Osteocyte (in vitro differentiated cells): Measurements from ENCODE around the gene IGFBP6. TPM values are rescaled to one million over a fixed set of nuclear protein-coding genes. Genes with fewer than 3 reads are reported as not detected.

Experiments used
- DNase-seq: peaks from one replicate; pipeline ENCODE4 v3.0.0; 2021; ENCODE audit warnings: mixed read lengths; ENCODE audit not compliant: unreplicated experiment; ENCODE audit errors: extremely low spot score
- H3K27ac Mint-ChIP-seq: one replicate; pipeline ENCODE4 v1.8.0; 2021; ENCODE audit warnings: mild to moderate bottlenecking, mixed read lengths; ENCODE audit not compliant: unreplicated experiment
- H3K27me3 Mint-ChIP-seq: one replicate; pipeline ENCODE4 v1.8.0; 2021; ENCODE audit warnings: mixed read lengths; ENCODE audit not compliant: unreplicated experiment
- H3K36me3 Mint-ChIP-seq: one replicate; pipeline ENCODE4 v1.8.0; 2021; ENCODE audit warnings: mixed read lengths; ENCODE audit not compliant: unreplicated experiment
- H3K4me1 Mint-ChIP-seq: one replicate; pipeline ENCODE4 v1.8.0; 2021; ENCODE audit warnings: mixed read lengths; ENCODE audit not compliant: unreplicated experiment
- H3K4me3 Mint-ChIP-seq: one replicate; pipeline ENCODE4 v1.8.0; 2021; ENCODE audit warnings: mild to moderate bottlenecking, moderate library complexity, mixed read lengths; ENCODE audit not compliant: unreplicated experiment
- H3K9me3 Mint-ChIP-seq: one replicate; pipeline ENCODE4 v1.8.0; 2021; ENCODE audit warnings: mixed read lengths; ENCODE audit not compliant: unreplicated experiment
- total RNA-seq: library from RNA; stranded (reverse); gene quantifications from 2 replicates; pipeline ENCODE4 v1.2.1, GENCODE V29; 2021
- TF ChIP-seq, protein P1 (sequence below): fragments of 200-600 bp; sonication (generic); IDR thresholded peaks from 2 replicates; pipeline ENCODE4 v1.5.0; 2021; ENCODE audit warnings: antibody characterized with exemption, mild to moderate bottlenecking, moderate library complexity

Gene IGFBP6
- total RNA-seq, 1 donor from 2014 or later = 18.8 TPM

DNA sequence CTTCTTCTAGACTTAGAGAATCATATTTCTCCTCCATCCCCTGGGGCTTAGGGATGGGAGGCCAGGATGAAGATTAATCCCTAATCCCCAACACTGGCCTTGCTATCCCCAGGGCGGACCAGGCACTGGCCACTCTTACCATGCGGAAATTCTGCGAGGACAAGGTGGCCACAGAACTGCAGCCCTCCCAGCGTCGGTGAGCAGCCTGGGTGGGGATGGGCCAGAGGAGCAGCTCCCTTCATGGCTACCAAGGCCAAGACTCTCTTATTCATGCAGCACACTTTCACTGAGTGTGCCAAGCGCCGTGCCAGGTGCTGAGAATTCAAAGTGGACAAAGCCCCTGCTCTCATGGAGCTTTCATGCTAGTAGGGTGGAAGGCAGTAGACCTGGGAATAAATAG, 40.6 kb upstream of the IGFBP6 start:
- Mint-ChIP-seq H3K9me3 (no peaks in the 10 kb centered on the region), H3K27ac (peak overlapping the region; percentile 23), H3K4me3 (no peak overlapping the region), H3K36me3 (peaks cover 23% of the 10 kb centered on the region), H3K4me1 (peaks cover 49% of the 10 kb centered on the region), H3K27me3 (no peaks in the 10 kb centered on the region)
- no peak for DNase-seq
- TF ChIP-seq, protein P1, sequence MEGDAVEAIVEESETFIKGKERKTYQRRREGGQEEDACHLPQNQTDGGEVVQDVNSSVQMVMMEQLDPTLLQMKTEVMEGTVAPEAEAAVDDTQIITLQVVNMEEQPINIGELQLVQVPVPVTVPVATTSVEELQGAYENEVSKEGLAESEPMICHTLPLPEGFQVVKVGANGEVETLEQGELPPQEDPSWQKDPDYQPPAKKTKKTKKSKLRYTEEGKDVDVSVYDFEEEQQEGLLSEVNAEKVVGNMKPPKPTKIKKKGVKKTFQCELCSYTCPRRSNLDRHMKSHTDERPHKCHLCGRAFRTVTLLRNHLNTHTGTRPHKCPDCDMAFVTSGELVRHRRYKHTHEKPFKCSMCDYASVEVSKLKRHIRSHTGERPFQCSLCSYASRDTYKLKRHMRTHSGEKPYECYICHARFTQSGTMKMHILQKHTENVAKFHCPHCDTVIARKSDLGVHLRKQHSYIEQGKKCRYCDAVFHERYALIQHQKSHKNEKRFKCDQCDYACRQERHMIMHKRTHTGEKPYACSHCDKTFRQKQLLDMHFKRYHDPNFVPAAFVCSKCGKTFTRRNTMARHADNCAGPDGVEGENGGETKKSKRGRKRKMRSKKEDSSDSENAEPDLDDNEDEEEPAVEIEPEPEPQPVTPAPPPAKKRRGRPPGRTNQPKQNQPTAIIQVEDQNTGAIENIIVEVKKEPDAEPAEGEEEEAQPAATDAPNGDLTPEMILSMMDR = no peak

DNA sequence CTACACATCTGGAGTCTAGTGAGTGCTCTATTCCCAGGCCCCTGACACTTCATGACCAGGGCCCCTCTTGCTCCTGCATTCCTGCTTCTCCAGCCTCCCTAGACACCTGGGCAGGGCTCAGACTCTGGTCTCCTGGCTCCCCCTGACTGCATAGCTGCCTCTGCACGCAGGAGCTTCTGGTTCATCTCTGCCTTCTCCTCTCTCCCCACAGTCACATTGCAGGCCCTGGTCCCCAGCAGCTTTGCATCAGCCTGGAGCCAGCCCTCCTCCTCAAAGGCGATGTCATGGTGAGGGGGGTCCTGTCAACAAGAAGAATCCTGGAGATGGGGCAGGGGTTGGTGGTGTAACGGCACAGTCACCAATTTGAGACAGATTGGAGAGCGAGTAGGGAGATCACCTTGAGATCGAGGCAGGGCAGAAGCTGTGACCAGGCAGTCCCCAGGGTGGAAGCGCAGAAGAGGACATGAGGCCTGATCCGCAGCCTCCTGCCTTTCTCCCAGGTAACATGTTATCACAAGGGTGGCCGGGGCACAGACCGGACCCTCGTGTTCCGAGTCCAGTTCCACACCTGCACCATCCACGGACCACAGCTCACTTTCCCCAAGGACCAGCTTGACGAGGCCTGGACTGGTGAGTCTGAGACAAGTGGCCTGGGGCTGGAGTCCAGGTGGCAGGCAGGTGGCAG, 39.5 kb upstream of the IGFBP6 start:
- Mint-ChIP-seq H3K36me3 (peaks cover 23% of the 10 kb centered on the region), H3K9me3 (no peaks in the 10 kb centered on the region), H3K4me1 (peaks cover 49% of the 10 kb centered on the region), H3K27me3 (no peaks in the 10 kb centered on the region), H3K27ac (peak overlapping the region; percentile 24), H3K4me3 (no peak overlapping the region)
- no peak for DNase-seq
- TF ChIP-seq, protein P1 = no peak

DNA sequence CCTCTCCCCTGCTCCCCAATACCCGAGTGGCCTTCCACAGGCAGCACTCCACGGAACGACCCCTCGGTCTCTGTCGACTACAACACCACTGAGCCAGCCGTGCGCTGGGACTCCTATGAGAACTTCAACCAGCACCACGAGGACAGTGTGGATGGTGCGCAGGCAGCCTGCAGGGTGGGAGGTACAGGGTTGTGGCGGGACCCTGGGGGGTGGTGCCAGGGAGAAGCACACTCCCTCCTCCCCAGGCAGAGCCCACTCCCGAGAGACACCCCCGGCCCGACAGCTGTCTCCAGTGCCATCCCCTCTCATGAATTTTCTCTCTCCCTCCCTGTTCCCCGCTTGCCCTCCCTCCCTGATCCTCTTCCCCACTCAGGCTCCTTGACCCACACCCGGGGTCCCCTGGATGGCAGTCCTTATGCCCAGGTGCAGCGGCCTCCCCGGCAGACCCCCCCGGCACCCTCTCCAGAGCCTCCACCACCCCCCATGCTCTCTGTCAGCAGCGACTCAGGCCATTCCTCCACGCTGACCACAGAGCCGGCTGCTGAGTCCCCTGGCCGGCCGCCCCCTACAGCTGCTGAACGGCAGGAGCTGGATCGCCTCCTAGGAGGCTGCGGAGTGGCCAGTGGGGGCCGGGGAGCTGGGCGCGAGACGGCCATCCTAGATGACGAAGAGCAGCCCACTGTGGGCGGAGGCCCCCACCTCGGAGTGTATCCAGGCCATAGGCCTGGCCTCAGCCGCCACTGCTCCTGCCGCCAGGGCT, 38.6 kb upstream of the IGFBP6 start:
- Mint-ChIP-seq H3K27ac (no peak overlapping the region), H3K4me1 (peaks cover 49% of the 10 kb centered on the region), H3K4me3 (no peak overlapping the region), H3K9me3 (no peaks in the 10 kb centered on the region), H3K36me3 (peaks cover 30% of the 10 kb centered on the region), H3K27me3 (no peaks in the 10 kb centered on the region)
- TF ChIP-seq, protein P1 = no peak
- peak; percentile 77 for DNase-seq

DNA sequence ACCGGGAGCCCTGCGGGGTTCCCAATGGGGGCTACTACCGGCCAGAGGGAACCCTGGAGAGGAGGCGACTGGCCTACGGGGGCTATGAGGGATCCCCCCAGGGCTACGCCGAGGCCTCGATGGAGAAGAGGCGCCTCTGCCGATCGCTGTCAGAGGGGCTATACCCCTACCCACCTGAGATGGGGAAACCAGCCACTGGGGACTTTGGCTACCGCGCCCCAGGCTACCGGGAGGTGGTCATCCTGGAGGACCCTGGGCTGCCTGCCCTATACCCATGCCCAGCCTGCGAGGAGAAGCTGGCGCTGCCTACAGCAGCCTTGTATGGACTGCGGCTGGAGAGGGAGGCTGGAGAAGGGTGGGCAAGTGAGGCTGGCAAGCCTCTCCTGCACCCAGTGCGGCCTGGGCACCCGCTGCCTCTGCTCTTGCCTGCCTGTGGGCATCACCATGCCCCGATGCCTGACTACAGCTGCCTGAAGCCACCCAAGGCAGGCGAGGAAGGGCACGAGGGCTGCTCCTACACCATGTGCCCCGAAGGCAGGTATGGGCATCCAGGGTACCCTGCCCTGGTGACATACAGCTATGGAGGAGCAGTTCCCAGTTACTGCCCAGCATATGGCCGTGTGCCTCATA, 37.9 kb upstream of the IGFBP6 start:
- H3K36me3 Mint-ChIP-seq = peaks cover 32% of the 10 kb centered on the region
- H3K9me3 Mint-ChIP-seq = no peaks in the 10 kb centered on the region
- no peak overlapping the region for H3K4me3 Mint-ChIP-seq
- peak; percentile 82 for DNase-seq
- H3K4me1 Mint-ChIP-seq = peaks cover 51% of the 10 kb centered on the region
- peak overlapping the region; percentile 14 for H3K27ac Mint-ChIP-seq
- TF ChIP-seq, protein P1 = no peak
- H3K27me3 Mint-ChIP-seq = no peaks in the 10 kb centered on the region
